Measurements from ENCODE around the gene SLC20A1. TPM values are rescaled to one million over a fixed set of nuclear protein-coding genes. Genes with fewer than 3 reads are reported as not detected.

Gene SLC20A1
- total RNA-seq, 1 experiment from 2014 or later, result 123 TPM

DNA sequence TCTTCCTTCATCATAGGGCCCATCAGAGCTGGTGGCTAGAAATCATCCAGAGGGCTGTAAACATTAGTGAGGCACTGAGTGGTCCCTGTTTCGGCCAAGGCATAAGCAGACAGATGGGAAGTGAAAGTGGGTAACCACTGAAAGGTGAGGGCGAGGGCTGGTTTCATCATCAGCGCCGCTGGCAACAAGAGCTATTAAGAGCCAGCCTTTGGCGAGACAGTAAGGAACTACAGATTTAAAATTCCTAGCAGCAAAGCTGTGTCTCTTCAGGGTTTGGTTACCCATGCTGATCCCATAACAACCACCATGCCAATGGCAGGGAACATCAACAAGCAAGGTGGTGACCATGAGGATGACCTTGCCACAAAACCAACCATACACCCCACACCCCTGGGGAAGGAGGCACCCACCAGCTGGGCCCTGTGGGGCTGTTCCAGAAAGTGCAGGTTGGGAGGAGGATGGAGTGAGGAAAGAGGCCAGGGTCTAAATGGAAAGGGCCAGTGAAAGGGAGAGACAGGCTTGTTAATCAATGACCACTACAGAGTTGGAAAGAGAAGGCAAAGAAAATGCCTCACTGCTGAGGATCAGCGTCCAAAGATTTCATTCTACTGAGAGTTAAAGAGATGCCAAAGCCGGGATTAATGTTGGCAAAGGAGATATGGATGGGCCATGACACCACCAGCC, 9.0 kb upstream of the SLC20A1 start:
- H3K79me2 ChIP-seq (ENCODE audit: insufficient read depth, low read length), result no peaks in the 10 kb centered on the region
- no peak overlapping the region for H2BK120ac ChIP-seq (ENCODE audit: low read depth, low read length, poor library complexity, severe bottlenecking)
- H3K9ac ChIP-seq (ENCODE audit: extremely low read depth, insufficient read length, low read length), result no peak overlapping the region
- H3K79me1 ChIP-seq (ENCODE audit: insufficient read depth, low read depth, low read length, poor library complexity, severe bottlenecking), result no peaks in the 10 kb centered on the region
- Mint-ChIP-seq H3K9me3 (no peaks in the 10 kb centered on the region; a peak in 1 of 5 replicates), H3K4me3 (no peak overlapping the region), H3K27me3 (ENCODE audit: low read depth) (peaks cover 5% of the 10 kb centered on the region), H3K4me1 (peaks cover 11 to 15% of the 10 kb centered on the region in 2 experiments), H3K36me3 (ENCODE audit: insufficient read depth in 1 of 3, low read depth in 3 of 3) (no peaks in the 10 kb centered on the region), H3K27ac (no peak overlapping the region)
- no peaks in the 10 kb centered on the region for H3K27me3 ChIP-seq (ENCODE audit: insufficient read depth, low read length)
- H3T11ph ChIP-seq (ENCODE audit: low read length), result no peak overlapping the region
- no peak overlapping the region for H2BK15ac ChIP-seq (ENCODE audit: low read depth, low read length)
- H4K8ac ChIP-seq (replicated peaks; ENCODE audit: insufficient read length, low read depth, low read length), result no peak overlapping the region
- H3K4me1 ChIP-seq (ENCODE audit: insufficient read depth, low read length), result peaks cover under 1% of the 10 kb centered on the region; the same call in 1 of the 2 replicates
- H3K23me2 ChIP-seq (ENCODE audit: insufficient read length, low read depth, low read length, poor library complexity, severe bottlenecking), result no peaks in the 10 kb centered on the region
- TF ChIP-seq, protein P1, sequence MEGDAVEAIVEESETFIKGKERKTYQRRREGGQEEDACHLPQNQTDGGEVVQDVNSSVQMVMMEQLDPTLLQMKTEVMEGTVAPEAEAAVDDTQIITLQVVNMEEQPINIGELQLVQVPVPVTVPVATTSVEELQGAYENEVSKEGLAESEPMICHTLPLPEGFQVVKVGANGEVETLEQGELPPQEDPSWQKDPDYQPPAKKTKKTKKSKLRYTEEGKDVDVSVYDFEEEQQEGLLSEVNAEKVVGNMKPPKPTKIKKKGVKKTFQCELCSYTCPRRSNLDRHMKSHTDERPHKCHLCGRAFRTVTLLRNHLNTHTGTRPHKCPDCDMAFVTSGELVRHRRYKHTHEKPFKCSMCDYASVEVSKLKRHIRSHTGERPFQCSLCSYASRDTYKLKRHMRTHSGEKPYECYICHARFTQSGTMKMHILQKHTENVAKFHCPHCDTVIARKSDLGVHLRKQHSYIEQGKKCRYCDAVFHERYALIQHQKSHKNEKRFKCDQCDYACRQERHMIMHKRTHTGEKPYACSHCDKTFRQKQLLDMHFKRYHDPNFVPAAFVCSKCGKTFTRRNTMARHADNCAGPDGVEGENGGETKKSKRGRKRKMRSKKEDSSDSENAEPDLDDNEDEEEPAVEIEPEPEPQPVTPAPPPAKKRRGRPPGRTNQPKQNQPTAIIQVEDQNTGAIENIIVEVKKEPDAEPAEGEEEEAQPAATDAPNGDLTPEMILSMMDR (conservative IDR thresholded peaks at IDR 0.05), result no peak
- H4K91ac ChIP-seq (ENCODE audit: insufficient read length, low read depth, low read length), result no peak overlapping the region
- no peak overlapping the region for H2AFZ ChIP-seq (ENCODE audit: low read length)
- no peak overlapping the region for H3K18ac ChIP-seq (ENCODE audit: insufficient read length, low read depth, low read length)
- no peak overlapping the region for H4K5ac ChIP-seq (ENCODE audit: insufficient read length, low read depth, low read length)
- H3K4me2 ChIP-seq (ENCODE audit: insufficient read depth, insufficient read length, low read length), result no peak overlapping the region
- no peak overlapping the region for H3K14ac ChIP-seq (ENCODE audit: insufficient read depth, low read length)
- no peaks in the 10 kb centered on the region for H4K20me1 ChIP-seq (ENCODE audit: control insufficient read depth, insufficient read depth, insufficient read length)
- DNase-seq, result no peak
- H3K9me3 ChIP-seq (ENCODE audit: control insufficient read depth, low read depth, low read length), result no peaks in the 10 kb centered on the region
- no peak overlapping the region for H2BK5ac ChIP-seq (ENCODE audit: insufficient read length, low read length)
- no peak overlapping the region for H3K27ac ChIP-seq (ENCODE audit: insufficient read length, low read depth, low read length)
- H3K4ac ChIP-seq (ENCODE audit: low read depth, low read length), result no peak overlapping the region
- no peak overlapping the region for H2BK12ac ChIP-seq (ENCODE audit: insufficient read length, low read depth, low read length)
- no peak overlapping the region for H2BK20ac ChIP-seq (ENCODE audit: low read depth, low read length, poor library complexity, severe bottlenecking)
- no peak overlapping the region for H3K23ac ChIP-seq (ENCODE audit: insufficient read length, low read depth, low read length)
- no peak overlapping the region for H2AK5ac ChIP-seq (ENCODE audit: insufficient read length, low read length)
- WGBS (ENCODE audit: extremely low coverage, insufficient read length, low lambda C conversion rate), result no CpG with 5 or more reads among the region's 7 CpGs
- no peak overlapping the region for H3K56ac ChIP-seq (ENCODE audit: insufficient read length, low read depth, low read length)

Data from H9 (cell line).